WTC11 (cell line): ENCODE data around the gene SAFB2.

ENCODE experiments used
- AFF4 ChIP-seq: sonication (generic); formaldehyde crosslinking; IDR thresholded peaks from 2 replicates; pipeline ENCODE4 v1.8.1; 2023; ENCODE audit warnings: mild to moderate bottlenecking, missing genetic modification reagents, borderline replicate concordance
- CDX4 ChIP-seq: fragments of 250-450 bp; sonication (Bioruptor Pico); IDR thresholded peaks from 2 replicates; pipeline ENCODE4 v1.9.0; 2021; ENCODE audit warnings: moderate library complexity, mild to moderate bottlenecking, inconsistent platforms, borderline replicate concordance
- EMX1 ChIP-seq: fragments of 250-450 bp; sonication (Bioruptor Pico); IDR thresholded peaks from 2 replicates; pipeline ENCODE4 v1.8.0; 2021; ENCODE audit warnings: mild to moderate bottlenecking
- FOXJ3 ChIP-seq: sonication (generic); formaldehyde crosslinking; IDR thresholded peaks from 2 replicates; pipeline ENCODE4 v1.9.0; 2021; ENCODE audit warnings: missing genetic modification reagents, mild to moderate bottlenecking, borderline replicate concordance
- MAX ChIP-seq: sonication (generic); formaldehyde crosslinking; IDR thresholded peaks from 2 replicates; pipeline ENCODE4 v1.8.0; 2022; ENCODE audit warnings: mild to moderate bottlenecking, missing genetic modification reagents
- MYBL2 ChIP-seq: sonication (generic); formaldehyde crosslinking; IDR thresholded peaks from 2 replicates; pipeline ENCODE4 v1.8.1; 2023; ENCODE audit warnings: mild to moderate bottlenecking, moderate library complexity, missing genetic modification reagents
- NFYB ChIP-seq: sonication (generic); formaldehyde crosslinking; conservative IDR thresholded peaks from 2 replicates; pipeline ENCODE4 v1.8.0; 2022; ENCODE audit warnings: low read depth, missing genetic modification reagents
- NR2C2 ChIP-seq: sonication (generic); formaldehyde crosslinking; IDR thresholded peaks from 2 replicates; pipeline ENCODE4 v1.8.0; 2022; ENCODE audit warnings: mild to moderate bottlenecking, missing genetic modification reagents
- SP1 ChIP-seq: sonication (generic); formaldehyde crosslinking; conservative IDR thresholded peaks from 2 replicates; pipeline ENCODE4 v1.8.1; 2022; ENCODE audit warnings: missing genetic modification reagents
- ZNF416 ChIP-seq: fragments of 250-450 bp; sonication (Bioruptor Pico); IDR thresholded peaks from 2 replicates; pipeline ENCODE4 v1.9.0; 2021; ENCODE audit warnings: mild to moderate bottlenecking, inconsistent platforms
- ZNF671 ChIP-seq: fragments of 250-450 bp; sonication (Bioruptor Pico); IDR thresholded peaks from 2 replicates; pipeline ENCODE4 v1.8.0; 2021; ENCODE audit warnings: mild to moderate bottlenecking
- TF ChIP-seq, protein P1 (sequence below): fragments of 200-600 bp; IDR thresholded peaks from 2 replicates; pipeline ENCODE4 v1.8.0; 2022; ENCODE audit warnings: antibody characterized with exemption
- TF ChIP-seq, protein P2 (sequence below): sonication (generic); formaldehyde crosslinking; IDR thresholded peaks from 2 replicates; pipeline ENCODE4 v1.8.1; 2023; ENCODE audit warnings: mild to moderate bottlenecking, missing genetic modification reagents, moderate library complexity

- no peak for TF ChIP-seq NR2C2 (CRISPR knock-in tag)
- no peak for TF ChIP-seq FOXJ3 (CRISPR knock-in tag)
- TF ChIP-seq, protein P1, sequence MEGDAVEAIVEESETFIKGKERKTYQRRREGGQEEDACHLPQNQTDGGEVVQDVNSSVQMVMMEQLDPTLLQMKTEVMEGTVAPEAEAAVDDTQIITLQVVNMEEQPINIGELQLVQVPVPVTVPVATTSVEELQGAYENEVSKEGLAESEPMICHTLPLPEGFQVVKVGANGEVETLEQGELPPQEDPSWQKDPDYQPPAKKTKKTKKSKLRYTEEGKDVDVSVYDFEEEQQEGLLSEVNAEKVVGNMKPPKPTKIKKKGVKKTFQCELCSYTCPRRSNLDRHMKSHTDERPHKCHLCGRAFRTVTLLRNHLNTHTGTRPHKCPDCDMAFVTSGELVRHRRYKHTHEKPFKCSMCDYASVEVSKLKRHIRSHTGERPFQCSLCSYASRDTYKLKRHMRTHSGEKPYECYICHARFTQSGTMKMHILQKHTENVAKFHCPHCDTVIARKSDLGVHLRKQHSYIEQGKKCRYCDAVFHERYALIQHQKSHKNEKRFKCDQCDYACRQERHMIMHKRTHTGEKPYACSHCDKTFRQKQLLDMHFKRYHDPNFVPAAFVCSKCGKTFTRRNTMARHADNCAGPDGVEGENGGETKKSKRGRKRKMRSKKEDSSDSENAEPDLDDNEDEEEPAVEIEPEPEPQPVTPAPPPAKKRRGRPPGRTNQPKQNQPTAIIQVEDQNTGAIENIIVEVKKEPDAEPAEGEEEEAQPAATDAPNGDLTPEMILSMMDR, result no peak
- TF ChIP-seq, protein P2, sequence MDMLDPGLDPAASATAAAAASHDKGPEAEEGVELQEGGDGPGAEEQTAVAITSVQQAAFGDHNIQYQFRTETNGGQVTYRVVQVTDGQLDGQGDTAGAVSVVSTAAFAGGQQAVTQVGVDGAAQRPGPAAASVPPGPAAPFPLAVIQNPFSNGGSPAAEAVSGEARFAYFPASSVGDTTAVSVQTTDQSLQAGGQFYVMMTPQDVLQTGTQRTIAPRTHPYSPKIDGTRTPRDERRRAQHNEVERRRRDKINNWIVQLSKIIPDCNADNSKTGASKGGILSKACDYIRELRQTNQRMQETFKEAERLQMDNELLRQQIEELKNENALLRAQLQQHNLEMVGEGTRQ (CRISPR knock-in tag), result no peak
- no peak for TF ChIP-seq AFF4 (CRISPR knock-in tag)
- TF ChIP-seq MAX (CRISPR knock-in tag), result no peak
- TF ChIP-seq CDX4 (CRISPR knock-in tag), result no peak
- no peak for TF ChIP-seq SP1 (CRISPR knock-in tag)
- TF ChIP-seq NFYB, result no peak
- no peak for TF ChIP-seq ZNF671 (CRISPR knock-in tag)
- no peak for TF ChIP-seq EMX1 (CRISPR knock-in tag)
- TF ChIP-seq MYBL2, result no peak
- no peak for TF ChIP-seq ZNF416 (CRISPR knock-in tag)
These were observed 4.9 kb upstream of the SAFB2 start for GRCh38 chr19:5627395-5627904.
